HepG2 (cell line): ENCODE data around the gene PMEPA1. TPM values are rescaled to one million over a fixed set of nuclear protein-coding genes. Genes with fewer than 3 reads are reported as not detected.

Source experiments
- ATAC-seq: fragments of 200-7000 bp; cut with Tn5 transposase; 3 replicates; pipeline ENCODE4 v1.9.1; 2020; ENCODE audit warnings: mild to moderate bottlenecking, moderate library complexity
- BruUV-seq: library from RNA; stranded (reverse); fragments of 400-500 nt; replicated peaks from 2 replicates; lab custom pipeline; 2021; lab: Mats Ljungman, UMichigan
- CTCF ChIA-PET: fragments of 300-600 bp; formaldehyde crosslinking; extraction: SDS; loops from one replicate; lab custom pipeline; 2021; ENCODE audit warnings: low total read pairs, inconsistent platforms, low intra/inter-chr PET ratio; lab: Yijun Ruan, JAX
- POLR2A ChIA-PET: fragments of 350-600 bp; sonication (Branson Sonifier 250); formaldehyde crosslinking; loops from one replicate; lab custom pipeline; 2020; ENCODE audit warnings: antibody characterized with exemption, inconsistent platforms; lab: Yijun Ruan, JAX
- DNase-seq: peaks from one replicate; pipeline ENCODE4 v3.0.0-alpha.2; 2015; ENCODE audit warnings: low spot score
- FAIRE-seq: peaks from 3 replicates; lab custom pipeline; 2011; peaks lifted over from hg19 to GRCh38; lab: Jason Lieb, UNC
- H2AFZ ChIP-seq: one replicate; pipeline ENCODE4 v1.6.1; 2011; ENCODE audit warnings: low read length, inconsistent platforms
- H3K27ac ChIP-seq: fragments of 300-600 bp; 3 replicates; pipeline ENCODE4 v1.8.0; 2011; ENCODE audit warnings: mixed run types, mild to moderate bottlenecking, mixed read lengths, low read length, inconsistent platforms; ENCODE audit not compliant: insufficient read depth; ENCODE audit errors: extremely low read length
- H3K27me3 ChIP-seq, 2 experiments: fragments of 200-600 bp in 1 of 2; 2 replicates in 1 of 2; 3 replicates in 1 of 2; pipeline versions ENCODE4 v1.6.0 to v1.8.0; 2011; ENCODE audit warnings: low read length in 2 of 2, mild to moderate bottlenecking in 2 of 2, moderate library complexity in 2 of 2, inconsistent platforms in 1 of 2; ENCODE audit not compliant: insufficient read depth in 2 of 2, control insufficient read depth in 1 of 2
- H3K36me3 ChIP-seq, 2 experiments: fragments of 200-600 bp in 1 of 2; replicated peaks in 1 of 2; 2 replicates in 1 of 2; 3 replicates in 1 of 2; pipeline versions ENCODE4 v1.5.1 to v1.8.0; 2011; ENCODE audit warnings: low read length in 2 of 2, inconsistent platforms in 1 of 2; ENCODE audit not compliant: insufficient read depth in 2 of 2, control insufficient read depth in 1 of 2
- H3K4me1 ChIP-seq: 2 replicates; pipeline ENCODE4 v1.5.1; 2012; ENCODE audit warnings: low read length, inconsistent platforms; ENCODE audit not compliant: insufficient read depth
- H3K4me2 ChIP-seq: 2 replicates; pipeline ENCODE4 v1.6.0; 2011; ENCODE audit warnings: low read depth, low read length, inconsistent platforms
- H3K4me3 ChIP-seq, 3 experiments: fragments of 200-600 bp in 1 of 3; sonication (generic), shearing (Covaris generic) in 1 of 3; replicated peaks in 1 of 3; 2 replicates each; pipeline ENCODE4 v1.5.1; 2011 to 2016; ENCODE audit warnings: low read length in 3 of 3, inconsistent platforms in 2 of 3, low read depth in 2 of 3, mild to moderate bottlenecking in 2 of 3, control low read depth in 1 of 3, mixed read lengths in 1 of 3; ENCODE audit not compliant: insufficient read depth in 1 of 3
- H3K79me2 ChIP-seq: one replicate; pipeline ENCODE4 v1.6.1; 2011; ENCODE audit warnings: low read length, inconsistent platforms; ENCODE audit not compliant: insufficient read depth
- H3K9ac ChIP-seq: 2 replicates; pipeline ENCODE4 v1.6.0; 2011; ENCODE audit warnings: mild to moderate bottlenecking, low read depth, low read length, inconsistent platforms; ENCODE audit not compliant: insufficient read depth
- H3K9me3 ChIP-seq: 2 replicates; pipeline ENCODE4 v1.5.1; 2012; ENCODE audit warnings: mild to moderate bottlenecking, low read length
- H4K20me1 ChIP-seq: 2 replicates; pipeline ENCODE4 v1.6.0; 2011; ENCODE audit warnings: inconsistent platforms, mild to moderate bottlenecking, low read length, moderate library complexity; ENCODE audit not compliant: insufficient read depth
- E2F2 ChIP-seq: sonication (generic); formaldehyde crosslinking; IDR thresholded peaks from 2 replicates; pipeline ENCODE4 v1.4.0; 2020; ENCODE audit warnings: missing genetic modification reagents, borderline replicate concordance
- FOXK2 ChIP-seq: fragments of 450-650 bp; IDR thresholded peaks from 2 replicates; pipeline ENCODE4 v1.6.1; 2016
- KLF12 ChIP-seq: sonication (generic); formaldehyde crosslinking; IDR thresholded peaks from 2 replicates; pipeline ENCODE4 v1.4.0; 2020; ENCODE audit warnings: missing genetic modification reagents, borderline replicate concordance
- PLRG1 ChIP-seq: fragments of 450-650 bp; conservative IDR thresholded peaks from 2 replicates; pipeline ENCODE4 v1.6.1; 2016
- RAD21 ChIP-seq: fragments of 450-650 bp; formaldehyde crosslinking; IDR thresholded peaks from 2 replicates; pipeline ENCODE4 v1.5.0; 2020; ENCODE audit warnings: mild to moderate bottlenecking
- TRIM22 ChIP-seq: fragments of 450-650 bp; IDR thresholded peaks from 2 replicates; pipeline ENCODE4 v1.6.1; 2017
- ZBTB42 ChIP-seq: sonication (generic); formaldehyde crosslinking; IDR thresholded peaks from 2 replicates; pipeline ENCODE4 v1.5.0; 2020; ENCODE audit warnings: mild to moderate bottlenecking, missing genetic modification reagents
- ZNF282 ChIP-seq: fragments of 450-650 bp; IDR thresholded peaks from 2 replicates; pipeline ENCODE4 v1.6.1; 2018; ENCODE audit not compliant: partially characterized antibody
- WGBS: methylation state at CpG from one replicate; pipeline ENCODE4 v1.1.6; 2017; ENCODE audit warnings: low lambda C conversion rate; 5-methylcytosine and 5-hydroxymethylcytosine counted together
- in situ Hi-C: cut with HindIII; loops from 2 replicates; pipeline ENCODE4 v1.10.0; 2017; ENCODE audit warnings: low pct_unique_long_range_greater_than_20kb; ENCODE audit not compliant: extremely low pct_ligation_motif_present
- intact Hi-C: fragments of 100-400 bp; cut with micrococcal nuclease; formaldehyde crosslinking; loops from one replicate; pipeline ENCODE4 v1.10.0; 2022; ENCODE audit not compliant: unreplicated experiment
- polyA plus RNA-seq, 8 experiments: library from polyadenylated mRNA; depleted of rRNA in 3 of 8; stranded (reverse) in 7 of 8; unstranded in 1 of 8; fragments of >200 nt; fragmentation: Illumina TruSeq in 4 of 8; extraction: Trizol in 4 of 8; gene quantifications; 2 replicates each; pipeline versions ENCODE4 v1.2.1 to v1.2.3, GENCODE V29; 2011 to 2016; ENCODE audit warnings: low read depth in 4 of 8, missing spikeins in 1 of 8, mixed read lengths in 1 of 8; ENCODE audit not compliant: insufficient read depth in 1 of 8
- total RNA-seq, 5 experiments: library from RNA; depleted of rRNA; stranded (reverse); fragments of >200 nt; fragmentation: Illumina TruSeq; extraction: Trizol; gene quantifications; 2 replicates each; pipeline ENCODE4 v1.2.3, GENCODE V29; 2016; ENCODE audit warnings: low read depth in 1 of 5
- TF ChIP-seq, protein P1 (sequence below): IDR thresholded peaks from 2 replicates; pipeline ENCODE4 v1.6.1; 2016; ENCODE audit warnings: control low read depth

The PMEPA1 gene
- total and polyA plus RNA-seq, 2 of the 13 experiments (the other 11 are each of a cell fraction or from before 2014, with no cell fraction given) = not detected

GRCh38 chr20:57737349-57737748 lies 27.5 kb upstream of the PMEPA1 start:
- Histone ChIP-seq H3K4me1 (no peaks in the 10 kb centered on the region), H3K79me2 (no peaks in the 10 kb centered on the region), H3K4me2 (no peak overlapping the region), H3K9ac (no peak overlapping the region), H3K9me3 (no peaks in the 10 kb centered on the region), H3K4me3 (no peak overlapping the region), H3K27ac (no peak overlapping the region), H3K36me3 (no peaks in the 10 kb centered on the region), H4K20me1 (no peaks in the 10 kb centered on the region), H3K27me3 (peaks cover 3 to 46% of the 10 kb centered on the region in 2 experiments; a peak in 4 of 5 replicates), H2AFZ (no peak overlapping the region)
- CTCF ChIA-PET = no interaction called here
- 5% methylated on average over 4 of the region's 4 CpGs for WGBS
- TF ChIP-seq RAD21 (CRISPR knock-in tag) (no peak), TRIM22 (0 out of 2 replicates have a peak, but pooled peaks have one; percentile 52), PLRG1 (0 out of 2 replicates have a peak, but pooled peaks have one; percentile 51), E2F2 (CRISPR knock-in tag) (no peak), ZNF282 (peak; percentile 48), FOXK2 (0 out of 2 replicates have a peak, but pooled peaks have one; percentile 44), ZBTB42 (CRISPR knock-in tag) (no peak), KLF12 (no peak)
- TF ChIP-seq, protein P1, sequence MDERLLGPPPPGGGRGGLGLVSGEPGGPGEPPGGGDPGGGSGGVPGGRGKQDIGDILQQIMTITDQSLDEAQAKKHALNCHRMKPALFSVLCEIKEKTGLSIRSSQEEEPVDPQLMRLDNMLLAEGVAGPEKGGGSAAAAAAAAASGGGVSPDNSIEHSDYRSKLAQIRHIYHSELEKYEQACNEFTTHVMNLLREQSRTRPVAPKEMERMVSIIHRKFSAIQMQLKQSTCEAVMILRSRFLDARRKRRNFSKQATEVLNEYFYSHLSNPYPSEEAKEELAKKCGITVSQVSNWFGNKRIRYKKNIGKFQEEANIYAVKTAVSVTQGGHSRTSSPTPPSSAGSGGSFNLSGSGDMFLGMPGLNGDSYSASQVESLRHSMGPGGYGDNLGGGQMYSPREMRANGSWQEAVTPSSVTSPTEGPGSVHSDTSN (CRISPR knock-in tag) = no peak
- POLR2A ChIA-PET = no interaction called here
- FAIRE-seq (no peak), ATAC-seq (no peak), DNase-seq (no peak)
- BruUV-seq = no TSS peak
- in situ Hi-C loops = no loop called here
- intact Hi-C loops = no loop called here
